ENCODE results near the gene MAP3K8. TPM values are rescaled to one million over a fixed set of nuclear protein-coding genes. Genes with fewer than 3 reads are reported as not detected.

MAP3K8 gene
- total RNA-seq, 6 experiments from 2014 or later = 1.3 to 4.2 (median 1.8) TPM

GRCh38 chr10:30398788-30399187, 35.2 kb upstream of the MAP3K8 start:
- Mint-ChIP-seq H3K27me3 (ENCODE audit: insufficient read depth) (peaks cover 45% of the 10 kb centered on the region), H3K4me1 (ENCODE audit: low read depth) (no peaks in the 10 kb centered on the region), H3K9me3 (no peaks in the 10 kb centered on the region), H3K27ac (no peak overlapping the region), H3K36me3 (ENCODE audit: low read depth) (no peaks in the 10 kb centered on the region), H3K4me3 (no peak overlapping the region)
- TF ChIP-seq CTCF (IDR thresholded peaks at IDR 0.05) = no peak
- no peak for DNase-seq

- Mint-ChIP-seq H3K27me3 (ENCODE audit: insufficient read depth) (peaks cover 28% of the 10 kb centered on the region), H3K36me3 (ENCODE audit: low read depth) (peaks cover 10% of the 10 kb centered on the region), H3K4me1 (ENCODE audit: low read depth) (no peaks in the 10 kb centered on the region), H3K9me3 (peaks cover 16% of the 10 kb centered on the region), H3K4me3 (no peak overlapping the region), H3K27ac (no peak overlapping the region)
- DNase-seq = no peak
- no peak for TF ChIP-seq CTCF (IDR thresholded peaks at IDR 0.05)
Observed at GRCh38 chr10:30403494-30403893, 30.5 kb upstream of the MAP3K8 start.

- Mint-ChIP-seq H3K36me3 (ENCODE audit: low read depth) (peaks cover 10% of the 10 kb centered on the region), H3K9me3 (peaks cover 16% of the 10 kb centered on the region), H3K27ac (no peak overlapping the region), H3K4me1 (ENCODE audit: low read depth) (no peaks in the 10 kb centered on the region), H3K4me3 (no peak overlapping the region), H3K27me3 (ENCODE audit: insufficient read depth) (peaks cover 21% of the 10 kb centered on the region)
- TF ChIP-seq CTCF (IDR thresholded peaks at IDR 0.05) = no peak
- DNase-seq = no peak
Observed at GRCh38 chr10:30404540-30404939, 29.4 kb upstream of the MAP3K8 start.

GRCh38 chr10:30411263-30411662, 22.7 kb upstream of the MAP3K8 start:
- H3K9me3 Mint-ChIP-seq = no peaks in the 10 kb centered on the region

GRCh38 chr10:30412901-30413300, 21.1 kb upstream of the MAP3K8 start:
- H3K36me3 Mint-ChIP-seq (ENCODE audit: low read depth) = no peaks in the 10 kb centered on the region
- peaks cover 9% of the 10 kb centered on the region for H3K27me3 Mint-ChIP-seq (ENCODE audit: insufficient read depth)
- no peak overlapping the region for H3K27ac Mint-ChIP-seq
- no peak for DNase-seq
- H3K4me3 Mint-ChIP-seq = no peak overlapping the region
- H3K4me1 Mint-ChIP-seq (ENCODE audit: low read depth) = no peaks in the 10 kb centered on the region
- no peaks in the 10 kb centered on the region for H3K9me3 Mint-ChIP-seq
- no peak for TF ChIP-seq CTCF (IDR thresholded peaks at IDR 0.05)

More at GRCh38 chr10:30411263-30411662, 22.7 kb upstream of the MAP3K8 start:
- H3K36me3 Mint-ChIP-seq (ENCODE audit: low read depth) = no peaks in the 10 kb centered on the region
- H3K4me1 Mint-ChIP-seq (ENCODE audit: low read depth) = no peaks in the 10 kb centered on the region
- H3K27me3 Mint-ChIP-seq (ENCODE audit: insufficient read depth) = peaks cover 11% of the 10 kb centered on the region
- no peak overlapping the region for H3K4me3 Mint-ChIP-seq
- TF ChIP-seq CTCF (IDR thresholded peaks at IDR 0.05) = no peak
- H3K27ac Mint-ChIP-seq = no peak overlapping the region
- DNase-seq = no peak

Measured in HFFc6 (cell line).